HepG2 (cell line): ENCODE results near the gene SYNDIG1. TPM values are rescaled to one million over a fixed set of nuclear protein-coding genes. Genes with fewer than 3 reads are reported as not detected.

Experiments used
- ATAC-seq: fragments of 200-7000 bp; cut with Tn5 transposase; 3 replicates; pipeline ENCODE4 v1.9.1; 2020; ENCODE audit warnings: mild to moderate bottlenecking, moderate library complexity
- BruUV-seq: library from RNA; stranded (reverse); fragments of 400-500 nt; replicated peaks from 2 replicates; lab custom pipeline; 2021; lab: Mats Ljungman, UMichigan
- CTCF ChIA-PET: fragments of 300-600 bp; formaldehyde crosslinking; extraction: SDS; loops from one replicate; lab custom pipeline; 2021; ENCODE audit warnings: low total read pairs, inconsistent platforms, low intra/inter-chr PET ratio; lab: Yijun Ruan, JAX
- POLR2A ChIA-PET: fragments of 350-600 bp; sonication (Branson Sonifier 250); formaldehyde crosslinking; loops from one replicate; lab custom pipeline; 2020; ENCODE audit warnings: antibody characterized with exemption, inconsistent platforms; lab: Yijun Ruan, JAX
- DNase-seq: peaks from one replicate; pipeline ENCODE4 v3.0.0-alpha.2; 2015; ENCODE audit warnings: low spot score
- FAIRE-seq: peaks from 3 replicates; lab custom pipeline; 2011; peaks lifted over from hg19 to GRCh38; lab: Jason Lieb, UNC
- H2AFZ ChIP-seq: one replicate; pipeline ENCODE4 v1.6.1; 2011; ENCODE audit warnings: low read length, inconsistent platforms
- H3K27ac ChIP-seq: fragments of 300-600 bp; 3 replicates; pipeline ENCODE4 v1.8.0; 2011; ENCODE audit warnings: mixed run types, mild to moderate bottlenecking, mixed read lengths, low read length, inconsistent platforms; ENCODE audit not compliant: insufficient read depth; ENCODE audit errors: extremely low read length
- H3K27me3 ChIP-seq, 2 experiments: fragments of 200-600 bp in 1 of 2; 2 replicates in 1 of 2; 3 replicates in 1 of 2; pipeline versions ENCODE4 v1.6.0 to v1.8.0; 2011; ENCODE audit warnings: low read length in 2 of 2, mild to moderate bottlenecking in 2 of 2, moderate library complexity in 2 of 2, inconsistent platforms in 1 of 2; ENCODE audit not compliant: insufficient read depth in 2 of 2, control insufficient read depth in 1 of 2
- H3K36me3 ChIP-seq, 2 experiments: fragments of 200-600 bp in 1 of 2; replicated peaks in 1 of 2; 2 replicates in 1 of 2; 3 replicates in 1 of 2; pipeline versions ENCODE4 v1.5.1 to v1.8.0; 2011; ENCODE audit warnings: low read length in 2 of 2, inconsistent platforms in 1 of 2; ENCODE audit not compliant: insufficient read depth in 2 of 2, control insufficient read depth in 1 of 2
- H3K4me1 ChIP-seq: 2 replicates; pipeline ENCODE4 v1.5.1; 2012; ENCODE audit warnings: low read length, inconsistent platforms; ENCODE audit not compliant: insufficient read depth
- H3K4me2 ChIP-seq: 2 replicates; pipeline ENCODE4 v1.6.0; 2011; ENCODE audit warnings: low read depth, low read length, inconsistent platforms
- H3K4me3 ChIP-seq, 3 experiments: fragments of 200-600 bp in 1 of 3; sonication (generic), shearing (Covaris generic) in 1 of 3; replicated peaks in 1 of 3; 2 replicates each; pipeline ENCODE4 v1.5.1; 2011 to 2016; ENCODE audit warnings: low read length in 3 of 3, inconsistent platforms in 2 of 3, low read depth in 2 of 3, mild to moderate bottlenecking in 2 of 3, control low read depth in 1 of 3, mixed read lengths in 1 of 3; ENCODE audit not compliant: insufficient read depth in 1 of 3
- H3K79me2 ChIP-seq: one replicate; pipeline ENCODE4 v1.6.1; 2011; ENCODE audit warnings: low read length, inconsistent platforms; ENCODE audit not compliant: insufficient read depth
- H3K9ac ChIP-seq: 2 replicates; pipeline ENCODE4 v1.6.0; 2011; ENCODE audit warnings: mild to moderate bottlenecking, low read depth, low read length, inconsistent platforms; ENCODE audit not compliant: insufficient read depth
- H3K9me3 ChIP-seq: 2 replicates; pipeline ENCODE4 v1.5.1; 2012; ENCODE audit warnings: mild to moderate bottlenecking, low read length
- H4K20me1 ChIP-seq: 2 replicates; pipeline ENCODE4 v1.6.0; 2011; ENCODE audit warnings: inconsistent platforms, mild to moderate bottlenecking, low read length, moderate library complexity; ENCODE audit not compliant: insufficient read depth
- HDAC2 ChIP-seq: sonication (generic); formaldehyde crosslinking; IDR thresholded peaks from 2 replicates; pipeline ENCODE4 v1.4.0; 2020; ENCODE audit warnings: missing genetic modification reagents
- HHEX ChIP-seq: IDR thresholded peaks from 2 replicates; pipeline ENCODE4 v1.6.1; 2016; ENCODE audit warnings: control low read depth
- LRRFIP1 ChIP-seq: sonication (generic); formaldehyde crosslinking; conservative IDR thresholded peaks from 2 replicates; pipeline ENCODE4 v1.4.0; 2020; ENCODE audit warnings: missing genetic modification reagents
- PAF1 ChIP-seq: IDR thresholded peaks from 2 replicates; pipeline ENCODE4 v1.6.1; 2016; ENCODE audit warnings: missing genetic modification reagents, missing compliant biosample characterization
- ZNF629 ChIP-seq: sonication (generic); formaldehyde crosslinking; conservative IDR thresholded peaks from 2 replicates; pipeline ENCODE4 v1.5.0; 2020; ENCODE audit warnings: missing genetic modification reagents
- WGBS: methylation state at CpG from one replicate; pipeline ENCODE4 v1.1.6; 2017; ENCODE audit warnings: low lambda C conversion rate; 5-methylcytosine and 5-hydroxymethylcytosine counted together
- in situ Hi-C: cut with HindIII; loops from 2 replicates; pipeline ENCODE4 v1.10.0; 2017; ENCODE audit warnings: low pct_unique_long_range_greater_than_20kb; ENCODE audit not compliant: extremely low pct_ligation_motif_present
- intact Hi-C: fragments of 100-400 bp; cut with micrococcal nuclease; formaldehyde crosslinking; loops from one replicate; pipeline ENCODE4 v1.10.0; 2022; ENCODE audit not compliant: unreplicated experiment
- polyA plus RNA-seq, 8 experiments: library from polyadenylated mRNA; depleted of rRNA in 3 of 8; stranded (reverse) in 7 of 8; unstranded in 1 of 8; fragments of >200 nt; fragmentation: Illumina TruSeq in 4 of 8; extraction: Trizol in 4 of 8; gene quantifications; 2 replicates each; pipeline versions ENCODE4 v1.2.1 to v1.2.3, GENCODE V29; 2011 to 2016; ENCODE audit warnings: low read depth in 4 of 8, missing spikeins in 1 of 8, mixed read lengths in 1 of 8; ENCODE audit not compliant: insufficient read depth in 1 of 8
- total RNA-seq, 5 experiments: library from RNA; depleted of rRNA; stranded (reverse); fragments of >200 nt; fragmentation: Illumina TruSeq; extraction: Trizol; gene quantifications; 2 replicates each; pipeline ENCODE4 v1.2.3, GENCODE V29; 2016; ENCODE audit warnings: low read depth in 1 of 5

SYNDIG1 gene
- total and polyA plus RNA-seq, 2 of the 13 experiments (the other 11 are each of a cell fraction or from before 2014, with no cell fraction given): not detected

GRCh38 chr20:24522452-24523330 is 53.3 kb downstream of the SYNDIG1 start:
- no peaks in the 10 kb centered on the region for H3K79me2 ChIP-seq
- no peak overlapping the region for H3K27ac ChIP-seq
- no peak overlapping the region for H3K4me2 ChIP-seq
- ATAC-seq: no peak
- POLR2A ChIA-PET: no interaction called here
- TF ChIP-seq ZNF629 (CRISPR knock-in tag) (no peak), HHEX (CRISPR knock-in tag) (no peak), LRRFIP1 (CRISPR knock-in tag) (no peak), PAF1 (CRISPR knock-in tag) (no peak), HDAC2 (CRISPR knock-in tag) (no peak)
- TF ChIP-seq, all 625 proteins: peak for 0
- no peak for FAIRE-seq
- peaks cover 2 to 9% of the 10 kb centered on the region in 2 experiments; a peak in 1 of 5 replicates for H3K27me3 ChIP-seq
- H3K9ac ChIP-seq: no peak overlapping the region
- no peak for DNase-seq
- 6% methylated on average over 5 of the region's 5 CpGs for WGBS
- no peaks in the 10 kb centered on the region for H3K36me3 ChIP-seq
- in situ Hi-C loops: no loop called here
- intact Hi-C loops: no loop called here
- no peaks in the 10 kb centered on the region for H3K9me3 ChIP-seq
- no peaks in the 10 kb centered on the region for H4K20me1 ChIP-seq
- no peak overlapping the region for H3K4me3 ChIP-seq
- no peak overlapping the region for H2AFZ ChIP-seq
- no peaks in the 10 kb centered on the region for H3K4me1 ChIP-seq
- CTCF ChIA-PET: no interaction called here
- no TSS peak for BruUV-seq
